A549 (cell line): ENCODE measurements around the gene TMEM129. TPM values are rescaled to one million over a fixed set of nuclear protein-coding genes. Genes with fewer than 3 reads are reported as not detected.

Experiments
- ATAC-seq, 2 experiments: fragments of 200-7000 bp in 1 of 2; fragments of >200 bp in 1 of 2; cut with Nextera tagmentation in 1 of 2; cut with Tn5 transposase in 1 of 2; 3 replicates each; pipeline versions ENCODE4 v1.8.0 to v1.9.1; 2018 to 2020; ENCODE audit warnings: mild to moderate bottlenecking in 1 of 2, moderate library complexity in 1 of 2
- CTCF ChIA-PET: fragments of 300-600 bp; sonication (Branson Sonifier 250); formaldehyde crosslinking; extraction: SDS; loops from one replicate; lab custom pipeline; 2021; ENCODE audit warnings: antibody characterized with exemption, inconsistent platforms; lab: Yijun Ruan, JAX
- POLR2A ChIA-PET: fragments of 350-600 bp; formaldehyde crosslinking; extraction: SDS; loops from one replicate; lab custom pipeline; 2021; ENCODE audit warnings: antibody characterized with exemption, inconsistent platforms; lab: Yijun Ruan, JAX
- DNase-seq, 2 experiments: peaks; one replicate each; pipeline versions ENCODE4 v3.0.0 to v3.0.0-alpha.2; 2011 to 2016; ENCODE audit warnings: low read depth in 1 of 2, low spot score in 1 of 2
- FAIRE-seq: peaks from 2 replicates; lab custom pipeline; 2011; peaks lifted over from hg19 to GRCh38; lab: Jason Lieb, UNC
- H3K27ac ChIP-seq, 2 experiments: fragments of >200 bp; sonication (Bioruptor Twin); formaldehyde crosslinking; 3 replicates each; pipeline ENCODE4 v1.5.1; 2016 to 2017
- H3K4me1 ChIP-seq: fragments of >200 bp; sonication (Bioruptor Twin); formaldehyde crosslinking; 3 replicates; pipeline ENCODE4 v1.6.1; 2016
- H3K4me2 ChIP-seq: fragments of >200 bp; sonication (Bioruptor Twin); formaldehyde crosslinking; 3 replicates; pipeline ENCODE4 v1.6.1; 2016
- H3K4me3 ChIP-seq: fragments of >200 bp; sonication (Bioruptor Twin); formaldehyde crosslinking; 3 replicates; pipeline ENCODE4 v1.5.1; 2016
- H3K9me3 ChIP-seq: fragments of >200 bp; sonication (Bioruptor Twin); formaldehyde crosslinking; 3 replicates; pipeline ENCODE4 v1.6.1; 2016
- ATOH8 ChIP-seq: fragments of 250-450 bp; sonication (Bioruptor Pico); IDR thresholded peaks from 2 replicates; pipeline ENCODE4 v1.5.0; 2020; ENCODE audit warnings: low read depth, mild to moderate bottlenecking, moderate library complexity
- CBX2 ChIP-seq: fragments of 200-600 bp; sonication (generic); IDR thresholded peaks from 2 replicates; pipeline ENCODE4 v1.6.1; 2016; ENCODE audit warnings: low read depth, mild to moderate bottlenecking, borderline replicate concordance
- CBX8 ChIP-seq: fragments of 200-600 bp; sonication (generic); IDR thresholded peaks from 2 replicates; pipeline ENCODE4 v1.6.1; 2016
- CEBPB ChIP-seq, 2 experiments: fragments of >200 bp in 1 of 2; sonication (Bioruptor Twin) in 1 of 2; formaldehyde crosslinking in 1 of 2; IDR thresholded peaks; 2 replicates each; pipeline ENCODE4 v1.6.1; 2012 to 2016
- CHD2 ChIP-seq: fragments of 150-350 bp; IDR thresholded peaks from 2 replicates; pipeline ENCODE4 v1.6.1; 2014; ENCODE audit warnings: low read length; ENCODE audit not compliant: partially characterized antibody
- CTCF ChIP-seq: fragments of >200 bp; sonication (Bioruptor Twin); formaldehyde crosslinking; IDR thresholded peaks from 3 replicates; pipeline ENCODE4 v1.5.1; 2016
- EHF ChIP-seq: fragments of 250-450 bp; sonication (Bioruptor Pico); IDR thresholded peaks from 2 replicates; pipeline ENCODE4 v1.5.0; 2020; ENCODE audit warnings: mild to moderate bottlenecking
- EP300 ChIP-seq, 2 experiments: fragments of >200 bp; sonication (Bioruptor Twin); formaldehyde crosslinking; IDR thresholded peaks; 2 replicates in 1 of 2; 3 replicates in 1 of 2; pipeline ENCODE4 v1.6.1; 2016 to 2017
- FOSB ChIP-seq: fragments of 250-450 bp; sonication (Bioruptor Pico); IDR thresholded peaks from 2 replicates; pipeline ENCODE4 v1.5.0; 2020; ENCODE audit warnings: mild to moderate bottlenecking, moderate library complexity
- FOSL2 ChIP-seq, 2 experiments: fragments of 450-650 bp in 1 of 2; fragments of >200 bp in 1 of 2; sonication (Bioruptor Twin) in 1 of 2; formaldehyde crosslinking; IDR thresholded peaks; 2 replicates each; pipeline versions ENCODE4 v1.5.0 to v1.6.1; 2016 to 2020; ENCODE audit warnings: mild to moderate bottlenecking in 1 of 2, moderate library complexity in 1 of 2
- GATA3 ChIP-seq: IDR thresholded peaks from 2 replicates; pipeline ENCODE4 v1.6.1; 2012; ENCODE audit warnings: borderline replicate concordance
- HES2 ChIP-seq: fragments of >200 bp; sonication (Bioruptor Twin); formaldehyde crosslinking; IDR thresholded peaks from 2 replicates; pipeline ENCODE4 v1.6.1; 2016
- HOXB13 ChIP-seq: fragments of 250-450 bp; sonication (Bioruptor Pico); IDR thresholded peaks from 2 replicates; pipeline ENCODE4 v1.5.0; 2020; ENCODE audit warnings: low read depth, mild to moderate bottlenecking, moderate library complexity
- JUN ChIP-seq, 2 experiments: fragments of >200 bp; sonication (Bioruptor Twin); formaldehyde crosslinking; IDR thresholded peaks; 2 replicates in 1 of 2; 3 replicates in 1 of 2; pipeline ENCODE4 v1.6.1; 2016 to 2017
- MAFK ChIP-seq: fragments of 450-650 bp; IDR thresholded peaks from 2 replicates; pipeline ENCODE4 v1.6.1; 2014; ENCODE audit not compliant: partially characterized antibody
- MYC ChIP-seq: IDR thresholded peaks from 2 replicates; pipeline ENCODE4 v1.6.1; 2012; ENCODE audit warnings: mild to moderate bottlenecking, inconsistent platforms, low read length, improper control_type of control experiment, borderline replicate concordance
- NR3C1 ChIP-seq: fragments of >200 bp; sonication (Bioruptor Twin); formaldehyde crosslinking; IDR thresholded peaks from 3 replicates; pipeline ENCODE4 v1.6.1; 2017
- PBX3 ChIP-seq: IDR thresholded peaks from 2 replicates; pipeline ENCODE4 v1.6.1; 2012
- POLR2A ChIP-seq: IDR thresholded peaks from 2 replicates; pipeline ENCODE4 v1.6.1; 2012; ENCODE audit warnings: mild to moderate bottlenecking, low read length
- RARB ChIP-seq: fragments of 250-450 bp; sonication (Bioruptor Pico); IDR thresholded peaks from 2 replicates; pipeline ENCODE4 v1.8.0; 2021; ENCODE audit warnings: mild to moderate bottlenecking, moderate library complexity
- RCOR1 ChIP-seq: fragments of 150-350 bp; IDR thresholded peaks from 2 replicates; pipeline ENCODE4 v1.6.1; 2014; ENCODE audit warnings: antibody characterized with exemption, low read length, low read depth
- TFCP2L1 ChIP-seq: fragments of 250-450 bp; sonication (Bioruptor Pico); IDR thresholded peaks from 2 replicates; pipeline ENCODE4 v1.5.0; 2021; ENCODE audit warnings: mild to moderate bottlenecking
- ZC3H11A ChIP-seq: fragments of 450-650 bp; IDR thresholded peaks from 2 replicates; pipeline ENCODE4 v1.6.1; 2014; ENCODE audit warnings: antibody characterized with exemption, mild to moderate bottlenecking
- ZSCAN20 ChIP-seq: fragments of 250-450 bp; sonication (Bioruptor Pico); IDR thresholded peaks from 2 replicates; pipeline ENCODE4 v1.8.0; 2022; ENCODE audit warnings: mild to moderate bottlenecking, moderate library complexity
- WGBS: methylation state at CpG from one replicate; pipeline ENCODE4 v1.1.6; 2017; ENCODE audit errors: missing lambda C conversion rate; 5-methylcytosine and 5-hydroxymethylcytosine counted together
- polyA plus RNA-seq, 4 experiments: library from polyadenylated mRNA; depleted of rRNA in 3 of 4; stranded (reverse); fragments of >200 nt; fragmentation: RNase III in 1 of 4; extraction: RNeasy Plus Mini Kit Qiagen cat#74134 plus additional on column Dnase treatment in 1 of 4; gene quantifications; 2 replicates in 3 of 4; 3 replicates in 1 of 4; pipeline ENCODE4 v1.2.3, GENCODE V29; 2011 to 2017

The TMEM129 gene
- polyA plus RNA-seq, 2 of the 4 experiments (the other 2 are of a cell fraction), result 12.7 to 20.4 TPM

GRCh38 chr4:1750381-1751154, 29.4 kb upstream of the TMEM129 start:
- ATAC-seq (no peak), DNase-seq (no peak), FAIRE-seq (no peak)
- ChIA-PET CTCF (interaction anchor here (3.5 to 13.8 kb wide), 2 partner anchors 39 to 62 kb away, joined by 23 to 227 read pairs; no protein-coding TSS in a partner anchor), POLR2A (no interaction called here)
- WGBS, result 85% methylated on average over 8 of the region's 18 CpGs
- no peak for TF ChIP-seq RCOR1
- no peak for TF ChIP-seq CHD2
- no peak for TF ChIP-seq ATOH8 (CRISPR knock-in tag)
- TF ChIP-seq NR3C1, result no peak
- no peak for TF ChIP-seq CTCF
- no peak for TF ChIP-seq FOSL2 (IDR thresholded peaks at IDR 0.05)
- no peak for TF ChIP-seq FOSL2 (CRISPR knock-in tag; IDR thresholded peaks at IDR 0.05)
- no peak for TF ChIP-seq CEBPB (IDR thresholded peaks at IDR 0.05)
- TF ChIP-seq ZSCAN20 (CRISPR knock-in tag), result no peak
- TF ChIP-seq TFCP2L1, result no peak
- no peak for TF ChIP-seq FOSB (CRISPR knock-in tag)
- no peak for TF ChIP-seq EHF
- no peak for TF ChIP-seq EP300 (IDR thresholded peaks at IDR 0.05)
- no peak for TF ChIP-seq GATA3
- no peak overlapping the region for H3K27ac ChIP-seq
- no peaks in the 10 kb centered on the region for H3K9me3 ChIP-seq
- H3K4me1 ChIP-seq, result peaks cover 12% of the 10 kb centered on the region
- H3K4me2 ChIP-seq, result no peak overlapping the region
- no peak overlapping the region for H3K4me3 ChIP-seq

GRCh38 chr4:1749826-1750225, 28.7 kb upstream of the TMEM129 start:
- TF ChIP-seq POLR2A (no peak), HES2 (no peak), NR3C1 (no peak), EP300 (IDR thresholded peaks at IDR 0.05) (no peak), CBX2 (no peak), JUN (IDR thresholded peaks at IDR 0.05) (no peak), HOXB13 (no peak), CBX8 (no peak), MYC (no peak), ZC3H11A (no peak), ZSCAN20 (CRISPR knock-in tag) (no peak), PBX3 (no peak), RARB (CRISPR knock-in tag) (no peak), MAFK (no peak)
- no peak for FAIRE-seq
- ChIA-PET POLR2A (no interaction called here), CTCF (interaction anchor here (2.3 to 13.8 kb wide), 4 partner anchors 20 to 150 kb away, joined by 10 to 227 read pairs (median 18); no protein-coding TSS in a partner anchor)
- peaks cover 12% of the 10 kb centered on the region for H3K4me1 ChIP-seq
- H3K27ac ChIP-seq, result no peak overlapping the region
- no peak for ATAC-seq
- H3K4me3 ChIP-seq, result no peak overlapping the region
- no peaks in the 10 kb centered on the region for H3K9me3 ChIP-seq
- no peak for DNase-seq
- H3K4me2 ChIP-seq, result no peak overlapping the region
- no CpG with 5 or more reads among the region's 14 CpGs for WGBS
